ENCODE data around the gene KCNG2. TPM values are rescaled to one million over a fixed set of nuclear protein-coding genes. Genes with fewer than 3 reads are reported as not detected.

KCNG2 gene
- total and polyA plus RNA-seq, 2 of the 8 experiments (the other 6 are each of a cell fraction or from before 2014, with no cell fraction given): 0.19 to 0.74 TPM

DNA sequence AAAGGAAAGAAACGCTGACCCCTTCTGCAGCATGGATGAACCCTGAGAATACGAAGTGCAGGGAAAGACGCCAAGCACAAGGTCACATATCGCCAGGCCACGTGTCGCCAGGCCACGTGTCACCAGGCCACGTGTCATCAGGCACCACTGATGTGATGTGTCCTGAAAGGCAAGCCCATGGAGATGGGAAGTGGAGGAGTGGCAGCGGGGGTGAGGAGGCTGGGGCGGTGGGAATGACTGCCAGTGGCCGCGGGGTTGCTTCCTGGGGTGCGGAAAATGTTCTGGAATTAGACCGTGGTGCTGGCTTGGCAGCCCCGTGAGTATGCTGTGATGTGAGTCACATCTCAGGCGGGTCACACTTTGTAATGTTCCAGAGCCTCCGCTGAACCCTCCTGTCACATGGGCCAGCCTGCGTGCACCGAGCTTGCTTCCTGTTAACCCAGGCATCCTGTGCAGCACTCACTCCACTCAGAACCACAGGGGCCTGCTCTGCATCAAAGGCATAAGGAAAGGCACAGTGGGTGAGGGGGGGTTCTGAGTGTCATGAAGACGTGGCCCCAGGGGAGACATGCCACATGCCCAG, 114.8 kb downstream of the KCNG2 start:
- Histone ChIP-seq H3K23ac (ENCODE audit: insufficient read length) (no peak overlapping the region), H2BK12ac (ENCODE audit: low read depth, low read length) (peak overlapping the region; percentile 44; the same call in 1 of the 2 replicates), H3K9me3 (ENCODE audit: insufficient read depth in 2 of 2, low read depth in 1 of 2, low read length in 1 of 2) (no peaks in the 10 kb centered on the region), H3K4me1 (replicated peaks in 1 of 4; ENCODE audit: control insufficient read depth in 3 of 4, insufficient read depth in 4 of 4, low read length in 3 of 4) (peaks cover 0 to 12% (median 6%) of the 10 kb centered on the region in 4 experiments; a peak in 5 of 7 replicates), H3K9ac (replicated peaks in 1 of 4; ENCODE audit: extremely low read depth in 1 of 4, low read depth in 3 of 4, low read length in 3 of 4) (no peak overlapping the region; a peak in 1 of 7 replicates), H3K23me2 (ENCODE audit: low read depth, low read length) (peaks cover 10% of the 10 kb centered on the region; the same call in 1 of the 2 replicates), H3K79me2 (ENCODE audit: control insufficient read depth in 1 of 2, insufficient read depth in 2 of 2, low read length in 2 of 2) (no peaks in the 10 kb centered on the region), H4K91ac (replicated peaks; ENCODE audit: insufficient read length, low read length) (no peak overlapping the region), H3K56ac (replicated peaks; ENCODE audit: insufficient read length, low read depth, low read length) (no peak overlapping the region), H2BK120ac (replicated peaks; ENCODE audit: low read depth, low read length) (no peak overlapping the region), H3K18ac (ENCODE audit: extremely low read depth, low read length) (no peak overlapping the region), H4K8ac (ENCODE audit: extremely low read depth, insufficient read depth, low read length) (no peak overlapping the region), H2BK20ac (ENCODE audit: low read length) (no peak overlapping the region), H2AK5ac (ENCODE audit: low read depth, low read length) (no peak overlapping the region), H2BK15ac (ENCODE audit: low read length) (no peak overlapping the region), H3K27me3 (replicated peaks in 1 of 4; ENCODE audit: control insufficient read depth in 3 of 4, extremely low read depth in 1 of 4, insufficient read depth in 3 of 4, low read length in 3 of 4) (no peaks in the 10 kb centered on the region), H3K27ac (ENCODE audit: low read depth, low read length) (no peak overlapping the region), H3K4ac (replicated peaks; ENCODE audit: insufficient read length, low read depth, low read length) (no peak overlapping the region), H3K36me3 (ENCODE audit: control insufficient read depth in 2 of 4, insufficient read depth in 4 of 4, low read length in 3 of 4) (no peaks in the 10 kb centered on the region), H3K79me1 (ENCODE audit: low read depth, low read length) (0 out of 2 replicates have a peak, but pooled peaks cover 6% of the 10 kb centered on the region), H2AFZ (ENCODE audit: low read length) (no peak overlapping the region), H4K5ac (ENCODE audit: insufficient read length, low read depth, low read length) (no peak overlapping the region), H2BK5ac (ENCODE audit: low read depth, low read length) (no peak overlapping the region), H4K20me1 (replicated peaks in 1 of 2; ENCODE audit: control insufficient read depth in 1 of 2, insufficient read depth in 2 of 2, low read length in 2 of 2) (peaks cover 2 to 4% of the 10 kb centered on the region in 2 experiments), H3K4me2 (ENCODE audit: insufficient read depth in 1 of 2, low read depth in 2 of 2, low read length in 2 of 2) (no peak overlapping the region; a peak in 1 of 4 replicates), H3K4me3 (ENCODE audit: extremely low read depth in 1 of 4, insufficient read depth in 2 of 4, low read depth in 3 of 4, low read length in 4 of 4) (no peak overlapping the region), H3K14ac (ENCODE audit: insufficient read length) (no peak overlapping the region)
- DNase-seq (ENCODE audit: low read depth in 1 of 2, low spot score in 2 of 2): no peak
- CTCF ChIA-PET (ENCODE audit: partially characterized antibody): interaction anchor here (0.8 to 2.1 kb wide), 6 partner anchors 8 to 269 kb away, joined by 3 to 6 read pairs (median 4); partner anchors contain the start of gene KCNG2
- POLR2A ChIA-PET (ENCODE audit: partially characterized antibody): no interaction called here
- TF ChIP-seq SP2 (IDR thresholded peaks at IDR 0.05; ENCODE audit: low read length) (no peak), HDAC2 (IDR thresholded peaks at IDR 0.05; ENCODE audit: borderline replicate concordance in 1 of 2, low read depth in 2 of 2, low read length in 2 of 2) (no peak), MAFK (IDR thresholded peaks at IDR 0.05; ENCODE audit: low read depth, low read length) (no peak), EGR1 (IDR thresholded peaks at IDR 0.05; ENCODE audit: borderline replicate concordance, low read depth, low read length) (peak; percentile 84), TEAD4 (IDR thresholded peaks at IDR 0.05; ENCODE audit: low read depth, low read length) (no peak)
- 90% methylated on average over 19 of the region's 20 CpGs; no CpG with 5 or more reads in 1 of the 2 experiments for WGBS, 2 experiments (ENCODE audit: extremely low coverage in 1 of 2, insufficient coverage in 1 of 2, insufficient read length in 1 of 2, insufficient replicate concordance in 2 of 2, low coverage in 1 of 2, low lambda C conversion rate in 2 of 2, missing lambda C conversion rate in 1 of 2)
- FAIRE-seq: no peak

Measured in H1 (cell line).